Middle frontal gyrus (tissue), 1 donor: Measurements from ENCODE around the gene SCN1B.

Source experiments
- DNase-seq: peaks from one replicate; pipeline ENCODE4 v3.0.0-alpha.2; 2015; ENCODE audit warnings: low spot score; ENCODE audit errors: extremely low spot score

SCN1B gene

DNA sequence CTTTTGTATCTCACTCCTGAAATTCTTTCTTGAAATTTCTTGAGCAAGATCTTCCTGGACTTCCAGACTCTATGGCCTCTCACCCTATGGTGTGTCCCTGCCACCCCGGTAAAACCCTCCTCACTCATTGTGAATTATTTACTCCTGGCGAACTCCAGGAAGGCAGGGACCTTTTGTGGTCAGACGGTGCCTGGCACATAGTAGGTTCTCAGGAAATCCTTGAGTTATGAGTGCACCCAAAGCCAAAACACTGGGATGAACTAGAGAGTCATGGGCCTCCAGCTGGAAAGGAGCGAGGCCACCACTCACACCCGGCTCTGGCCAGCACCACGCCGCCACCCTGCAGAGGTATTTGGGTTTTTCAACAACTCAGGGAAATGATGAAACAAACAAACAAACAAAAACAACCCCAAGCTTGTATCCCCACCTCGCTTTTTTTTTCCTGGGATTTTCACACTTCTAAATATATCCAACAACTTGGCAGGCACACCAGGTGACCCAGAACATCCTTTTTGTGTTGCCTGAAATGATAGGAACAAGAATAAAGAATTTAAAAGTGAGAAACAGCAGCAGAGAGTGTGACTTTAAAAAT lies 22.4 kb downstream of the SCN1B start:
- no peak for DNase-seq

DNA sequence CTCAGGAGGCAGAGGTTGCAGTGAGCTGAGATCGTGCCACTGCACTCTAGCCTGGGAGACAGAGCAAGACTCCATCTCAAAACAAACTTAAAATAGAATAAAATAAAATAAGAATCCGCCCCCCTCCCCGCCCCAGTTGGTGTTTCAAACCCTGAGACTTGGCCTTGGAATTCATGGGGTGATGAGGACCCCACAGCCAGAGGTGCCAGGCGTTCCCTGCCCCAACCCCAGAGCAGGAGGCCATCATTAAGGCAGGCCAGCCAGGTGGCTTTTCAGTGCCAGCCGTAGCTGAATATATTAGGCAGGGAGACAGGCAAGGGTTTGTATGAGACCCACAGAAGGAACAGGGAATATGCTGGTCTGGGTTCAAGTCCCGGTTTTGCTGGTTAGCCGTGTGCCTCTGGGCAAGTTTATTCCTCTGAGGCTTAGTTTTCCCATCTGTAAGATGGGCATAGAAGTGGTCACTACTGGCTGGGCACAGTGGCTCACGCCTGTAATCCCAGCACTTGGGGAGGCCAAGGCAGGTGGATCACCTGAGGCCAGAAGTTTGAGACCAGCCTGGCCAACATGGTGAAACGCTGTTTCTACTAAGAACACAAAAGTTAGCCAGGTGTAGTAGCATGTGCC lies 23.5 kb downstream of the SCN1B start:
- no peak for DNase-seq

DNA sequence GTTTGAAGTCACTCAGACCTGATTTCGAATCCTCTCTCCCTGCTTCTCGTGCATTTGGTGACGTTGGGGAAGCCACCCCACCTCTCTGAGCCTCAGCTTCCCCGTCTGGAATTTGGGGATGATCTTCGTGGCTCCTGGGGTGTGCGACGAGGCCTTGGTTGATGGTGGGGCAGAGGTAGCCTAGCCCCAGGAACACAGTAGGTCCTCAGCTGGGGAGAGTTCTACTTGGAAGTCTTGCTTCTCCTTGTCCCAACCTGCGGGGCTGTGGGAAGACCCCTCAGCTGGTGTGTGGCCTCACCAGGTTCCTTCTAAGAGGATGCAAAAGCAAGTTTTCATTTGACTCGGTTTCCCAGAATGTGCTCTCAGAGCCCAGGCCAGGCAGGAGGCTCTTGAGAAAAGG lies 24.4 kb downstream of the SCN1B start:
- DNase-seq: no peak

DNA sequence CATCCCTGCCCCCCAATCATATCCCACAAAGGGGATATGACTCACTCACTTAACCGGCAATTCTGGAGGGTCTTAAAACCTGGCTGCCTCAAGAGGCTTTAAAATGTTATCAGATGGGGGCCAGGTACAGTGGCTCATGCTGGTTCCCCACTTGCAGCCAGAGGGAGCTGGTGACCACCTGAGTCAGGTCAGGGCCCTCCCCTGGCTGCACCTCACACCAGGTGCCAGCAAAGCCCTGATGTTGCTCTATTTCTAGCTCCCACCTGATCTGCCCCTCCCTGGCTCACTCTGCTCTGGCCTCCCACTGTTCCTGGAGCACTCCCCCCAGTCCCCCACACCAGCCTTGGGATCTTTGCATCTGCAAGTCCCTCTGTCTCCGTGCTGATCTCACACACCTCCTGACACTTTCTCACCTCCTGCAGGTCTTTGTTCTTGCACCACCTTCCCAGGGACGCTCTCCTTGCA lies 25.5 kb downstream of the SCN1B start:
- DNase-seq: no peak

DNA sequence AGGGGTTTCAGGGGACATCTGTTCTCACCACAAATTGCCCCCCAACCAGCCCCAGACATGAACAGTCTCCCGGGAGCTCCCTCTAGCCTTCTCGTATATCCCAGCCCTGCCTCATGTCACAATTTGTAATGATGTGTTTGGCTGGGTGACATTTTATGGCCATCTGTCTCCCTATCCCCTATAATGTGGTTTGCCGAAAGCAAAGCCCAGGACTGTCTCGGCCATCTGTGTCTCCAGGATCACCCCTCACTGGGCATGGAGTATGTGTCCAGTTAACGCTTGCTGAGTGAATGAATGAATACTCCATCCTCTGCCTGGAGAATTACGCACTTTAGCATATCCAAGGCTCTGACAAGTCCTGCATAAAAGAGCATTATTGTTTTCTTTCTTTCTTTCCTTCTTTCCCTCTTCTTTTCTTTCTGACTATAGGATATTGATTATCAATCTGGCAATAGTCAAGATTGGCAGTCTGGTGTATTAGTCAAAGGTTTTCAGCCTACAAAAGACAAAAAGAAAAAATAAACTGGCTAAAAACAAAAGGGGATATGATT lies 26.3 kb downstream of the SCN1B start:
- no peak for DNase-seq

DNA sequence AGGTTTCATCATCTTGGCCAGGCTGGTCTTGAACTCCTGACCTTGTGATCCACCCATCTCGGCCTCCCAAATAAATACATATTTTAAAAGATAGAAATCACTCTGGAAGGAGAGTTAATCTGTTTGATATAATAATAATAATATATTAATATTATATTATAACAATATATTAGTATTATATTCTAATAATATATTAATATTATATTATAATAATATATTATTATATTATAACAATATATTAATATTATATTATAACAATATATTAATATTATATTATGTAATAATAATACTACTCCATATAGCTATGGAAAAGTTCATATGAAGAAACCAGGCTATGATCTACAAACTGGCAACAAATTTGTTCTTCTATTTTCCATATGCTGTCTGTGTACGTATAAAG lies 28.1 kb downstream of the SCN1B start:
- no peak for DNase-seq

DNA sequence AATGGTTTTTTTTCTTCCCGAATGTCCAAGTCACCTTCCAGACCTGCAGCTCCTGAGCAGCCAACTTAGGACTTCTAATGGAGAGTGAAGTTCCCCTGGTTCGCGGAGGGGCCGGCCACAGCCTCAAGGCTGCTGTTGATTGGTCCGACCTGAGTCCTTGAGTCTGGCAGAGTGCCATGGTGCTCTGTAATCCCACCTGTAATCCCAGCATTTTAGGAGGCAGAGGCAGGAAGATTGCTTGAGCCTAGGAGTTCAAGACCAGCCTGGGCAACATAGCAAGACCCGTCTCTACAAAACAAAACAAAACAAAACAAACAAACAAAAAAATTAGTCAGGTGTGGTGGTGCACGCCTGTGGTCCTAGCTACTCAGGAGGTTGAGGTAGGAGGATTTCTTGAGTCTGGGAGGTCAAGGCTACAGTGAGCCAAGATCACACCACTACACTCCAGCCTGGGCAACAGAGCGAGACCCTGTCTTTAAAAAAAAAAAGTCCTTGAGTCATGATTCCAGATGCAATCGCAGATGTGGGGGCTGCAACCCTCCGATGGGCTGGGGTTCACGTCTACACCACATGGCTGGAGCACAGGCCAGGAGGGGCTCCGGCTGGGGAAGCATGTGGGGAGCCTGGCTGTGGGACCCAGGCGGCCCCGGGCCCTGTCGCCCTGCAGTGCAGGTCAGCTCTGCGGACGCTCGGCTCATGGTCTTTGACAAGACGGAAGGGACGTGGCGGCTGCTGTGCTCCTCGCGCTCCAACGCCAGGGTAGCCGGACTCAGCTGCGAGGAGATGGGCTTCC lies 28.9 kb downstream of the SCN1B start:
- no peak for DNase-seq

DNA sequence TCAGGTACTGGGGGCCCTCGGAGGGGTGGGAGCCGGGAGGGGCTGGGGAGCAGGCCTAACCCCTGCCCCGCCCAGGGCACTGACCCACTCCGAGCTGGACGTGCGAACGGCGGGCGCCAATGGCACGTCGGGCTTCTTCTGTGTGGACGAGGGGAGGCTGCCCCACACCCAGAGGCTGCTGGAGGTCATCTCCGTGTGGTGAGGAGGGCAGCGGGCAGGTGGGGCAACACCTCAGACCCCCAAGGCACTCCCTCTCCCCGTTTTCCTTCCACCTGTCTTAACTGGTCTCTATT lies 29.5 kb downstream of the SCN1B start:
- no peak for DNase-seq

DNA sequence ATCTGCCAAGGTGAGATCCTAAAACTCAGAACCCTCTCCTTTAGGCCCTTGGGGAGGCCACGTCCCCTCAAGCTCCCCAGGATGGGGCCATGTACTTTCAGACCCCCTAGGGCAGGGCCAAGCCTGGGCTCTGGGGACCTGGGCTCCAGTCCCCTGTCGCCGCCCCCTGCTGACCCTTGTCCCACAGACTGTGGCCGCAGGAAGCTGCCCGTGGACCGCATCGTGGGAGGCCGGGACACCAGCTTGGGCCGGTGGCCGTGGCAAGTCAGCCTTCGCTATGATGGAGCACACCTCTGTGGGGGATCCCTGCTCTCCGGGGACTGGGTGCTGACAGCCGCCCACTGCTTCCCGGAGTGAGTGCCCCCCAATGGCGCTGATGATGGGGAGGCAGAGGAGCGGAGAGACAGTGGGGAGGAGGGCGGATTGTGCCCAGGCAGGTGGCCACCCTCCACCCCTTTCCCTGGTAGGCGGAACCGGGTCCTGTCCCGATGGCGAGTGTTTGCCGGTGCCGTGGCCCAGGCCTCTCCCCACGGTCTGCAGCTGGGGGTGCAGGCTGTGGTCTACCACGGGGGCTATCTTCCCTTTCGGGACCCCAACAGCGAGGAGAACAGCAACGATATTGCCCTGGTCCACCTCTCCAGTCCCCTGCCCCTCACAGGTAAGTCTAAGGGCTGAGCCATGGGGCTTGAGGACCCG lies 30.0 kb downstream of the SCN1B start:
- DNase-seq: no peak

DNA sequence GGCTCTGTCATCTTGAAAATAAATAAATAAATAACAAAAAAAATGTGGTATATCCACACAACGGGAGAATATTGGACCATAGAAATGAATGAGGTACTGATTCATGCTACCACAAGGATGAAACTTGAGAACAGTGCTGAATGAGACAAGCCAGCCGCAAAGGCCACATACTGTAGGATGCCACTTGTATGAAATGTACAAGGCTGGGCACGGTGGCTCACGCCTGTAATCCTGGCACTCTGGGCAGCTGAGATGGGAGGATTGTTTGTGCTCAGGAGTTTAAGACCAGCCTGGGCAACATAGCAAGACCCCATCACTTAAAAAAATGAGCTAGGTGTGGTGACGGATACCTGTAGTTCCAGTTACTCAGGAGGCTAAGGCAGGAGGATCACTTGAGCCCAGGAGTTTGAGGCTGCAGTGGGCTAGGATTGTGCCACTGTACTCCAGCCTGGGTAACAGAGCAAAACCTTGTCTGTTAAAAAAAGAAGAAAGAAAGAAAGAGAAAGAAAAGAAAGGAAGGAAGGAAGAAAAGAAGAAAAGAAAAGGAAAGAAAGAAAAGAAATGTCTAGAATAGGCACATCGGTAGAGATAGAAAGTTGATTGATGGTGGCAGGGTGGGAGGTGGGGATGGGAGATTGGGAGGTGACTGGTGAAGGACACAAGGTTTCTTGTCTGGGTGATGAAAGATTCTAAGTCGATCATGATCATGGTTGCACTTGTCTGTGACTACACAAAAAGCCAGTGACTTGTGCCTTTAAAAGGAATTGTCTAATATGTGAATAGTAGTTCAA lies 31.5 kb downstream of the SCN1B start:
- no peak for DNase-seq

DNA sequence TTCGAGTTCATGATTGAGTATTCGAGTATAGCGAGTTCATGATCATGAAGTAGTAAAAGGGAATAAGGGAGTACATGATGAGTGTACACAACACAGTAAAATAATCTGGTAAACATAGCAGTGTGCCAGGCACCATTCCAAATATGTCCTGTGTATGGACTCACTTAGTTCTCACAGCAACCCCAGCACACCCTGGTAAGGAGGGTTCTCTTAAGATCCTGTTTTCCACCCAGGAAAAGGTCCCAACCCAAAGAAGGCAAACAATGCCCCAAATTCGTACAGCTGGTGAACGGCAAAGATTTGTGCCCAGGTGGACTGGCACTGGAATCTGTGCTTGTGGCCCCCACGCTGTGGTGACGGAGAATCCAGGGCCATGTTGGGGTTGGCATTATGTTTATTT lies 32.7 kb downstream of the SCN1B start:
- no peak for DNase-seq

DNA sequence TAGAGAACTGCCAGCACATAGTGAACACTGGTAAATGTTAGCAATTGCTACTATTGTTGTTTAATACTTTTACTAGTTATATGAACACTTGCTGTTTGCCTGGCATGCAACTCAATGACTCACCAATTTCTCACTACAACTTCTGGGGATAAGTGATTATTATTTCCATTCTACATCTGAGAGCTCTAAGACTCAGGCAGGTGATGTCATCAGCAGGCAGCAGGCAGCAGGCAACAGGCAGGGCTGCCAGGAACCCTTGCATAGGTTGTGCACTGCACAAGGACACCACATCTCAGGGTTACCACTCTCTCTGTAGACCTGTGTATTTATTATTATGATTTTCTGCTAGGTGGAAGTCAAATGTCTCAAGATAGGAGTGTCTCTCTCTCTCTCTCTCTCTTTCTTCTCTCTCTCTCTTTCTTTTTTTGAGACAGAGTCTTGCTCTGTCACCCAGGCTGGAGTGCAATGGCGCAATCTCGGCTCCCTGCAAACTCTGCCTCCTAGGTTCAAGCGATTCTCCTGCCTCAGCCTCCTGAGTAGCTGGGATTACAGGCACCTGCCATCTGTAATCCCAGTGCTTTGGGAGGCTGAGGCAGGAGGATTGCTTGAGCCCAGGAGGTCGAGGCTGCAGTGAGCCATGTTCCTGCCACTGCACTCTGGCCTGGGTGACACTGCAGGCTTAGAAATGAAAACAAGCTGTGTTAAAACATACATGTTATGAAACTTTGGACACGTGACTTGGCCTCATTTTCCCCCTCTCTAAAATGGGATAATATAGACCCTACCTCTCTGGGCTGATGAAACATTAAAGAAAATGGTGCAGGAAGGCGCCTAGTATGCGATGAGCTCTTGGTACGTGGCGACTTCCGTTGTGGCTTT lies 33.9 kb downstream of the SCN1B start:
- no peak for DNase-seq

DNA sequence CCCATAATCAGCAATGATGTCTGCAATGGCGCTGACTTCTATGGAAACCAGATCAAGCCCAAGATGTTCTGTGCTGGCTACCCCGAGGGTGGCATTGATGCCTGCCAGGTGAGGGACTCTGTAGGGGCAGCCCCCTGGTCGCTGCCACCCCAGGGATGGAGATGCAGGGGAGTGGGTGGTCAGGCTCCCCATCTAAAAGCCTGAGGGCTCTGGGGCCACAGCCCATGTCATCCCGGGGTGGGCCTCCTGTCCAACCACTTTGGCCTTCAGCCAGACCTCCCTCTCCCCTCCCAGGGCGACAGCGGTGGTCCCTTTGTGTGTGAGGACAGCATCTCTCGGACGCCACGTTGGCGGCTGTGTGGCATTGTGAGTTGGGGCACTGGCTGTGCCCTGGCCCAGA lies 35.3 kb downstream of the SCN1B start:
- no peak for DNase-seq

DNA sequence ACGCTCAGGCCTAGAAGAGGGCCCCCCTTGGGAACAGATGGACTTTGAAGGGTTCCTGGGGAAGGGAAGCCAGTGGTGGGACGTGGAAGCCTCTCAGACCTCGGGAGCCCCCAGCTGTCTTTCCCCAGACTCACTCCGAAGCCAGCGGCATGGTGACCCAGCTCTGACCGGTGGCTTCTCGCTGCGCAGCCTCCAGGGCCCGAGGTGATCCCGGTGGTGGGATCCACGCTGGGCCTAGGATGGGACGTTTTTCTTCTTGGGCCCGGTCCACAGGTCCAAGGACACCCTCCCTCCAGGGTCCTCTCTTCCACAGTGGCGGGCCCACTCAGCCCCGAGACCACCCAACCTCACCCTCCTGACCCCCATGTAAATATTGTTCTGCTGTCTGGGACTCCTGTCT lies 35.9 kb downstream of the SCN1B start:
- DNase-seq: no peak

DNA sequence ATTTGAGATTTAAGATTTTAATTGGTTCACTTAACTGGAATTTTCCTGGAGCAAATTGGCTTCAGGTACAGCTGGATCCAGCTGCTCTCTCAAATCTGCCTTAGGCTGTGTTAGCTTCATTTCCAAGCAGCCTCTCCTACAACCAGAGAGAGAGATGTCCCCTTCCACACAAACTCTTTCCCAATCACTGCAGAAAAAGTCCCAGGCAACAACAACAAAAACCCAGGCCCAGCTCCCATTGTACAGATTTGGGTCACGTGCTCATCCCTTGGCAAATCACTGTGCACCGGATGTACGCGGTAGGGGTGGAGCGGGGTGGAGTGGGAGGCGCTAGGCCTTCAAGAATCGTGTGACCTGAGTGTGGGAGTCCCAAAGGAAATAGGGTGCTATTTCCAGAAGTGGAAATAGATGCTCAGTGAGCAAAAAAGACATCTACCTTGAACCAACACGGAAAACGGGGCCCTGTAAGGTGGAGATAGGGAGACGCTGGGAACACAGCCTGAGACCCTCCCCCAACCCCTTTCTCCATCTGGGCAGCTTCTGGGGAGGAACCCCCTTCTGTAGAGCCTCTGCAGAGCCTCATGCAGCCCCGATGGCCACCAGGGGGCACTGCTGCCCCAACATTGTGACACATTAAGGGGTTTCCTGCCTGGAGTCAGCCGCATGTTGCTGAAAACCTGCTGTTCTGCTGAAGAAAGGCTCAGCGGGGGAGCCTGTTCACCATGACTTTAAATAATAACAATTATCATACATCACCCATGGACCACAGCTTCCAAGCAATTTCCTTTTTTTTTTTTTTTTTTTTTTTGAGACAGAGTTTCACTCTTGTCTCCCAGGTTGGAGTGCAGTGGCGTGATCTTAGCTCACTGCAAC lies 36.7 kb downstream of the SCN1B start:
- peak; percentile 80 for DNase-seq

DNA sequence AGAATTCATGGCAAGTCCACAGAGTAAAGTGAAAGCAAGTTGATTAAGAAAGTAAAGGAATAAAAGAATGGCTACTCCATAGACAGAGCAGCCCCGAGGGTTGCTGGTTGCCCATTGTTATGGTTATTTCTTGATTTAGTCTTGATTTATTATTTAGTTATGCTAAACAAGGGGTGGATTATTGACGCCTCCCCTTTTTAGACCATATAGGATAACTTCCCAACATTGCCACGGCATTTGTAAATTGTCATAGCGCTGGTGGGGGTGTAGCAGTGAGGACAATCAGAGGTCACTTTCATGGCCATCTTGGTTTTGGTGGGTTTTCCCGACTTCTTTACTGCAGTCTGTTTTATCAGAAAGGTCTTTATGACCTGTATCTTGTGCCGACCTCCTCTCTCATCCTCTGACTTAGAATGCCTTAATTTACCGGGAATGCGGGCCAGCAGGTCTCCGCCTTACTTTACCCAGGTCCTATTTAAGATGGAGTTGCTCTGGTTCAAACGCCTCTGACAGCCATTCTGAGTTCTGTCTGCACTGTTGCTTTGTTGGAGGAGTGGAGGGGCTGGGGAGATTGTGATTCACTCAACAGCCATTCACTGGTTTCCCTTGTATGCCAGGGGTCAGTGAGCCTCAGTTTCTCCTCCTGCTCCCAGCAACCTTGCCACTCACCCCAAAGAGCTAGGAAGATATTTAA lies 38.8 kb downstream of the SCN1B start:
- DNase-seq: no peak

DNA sequence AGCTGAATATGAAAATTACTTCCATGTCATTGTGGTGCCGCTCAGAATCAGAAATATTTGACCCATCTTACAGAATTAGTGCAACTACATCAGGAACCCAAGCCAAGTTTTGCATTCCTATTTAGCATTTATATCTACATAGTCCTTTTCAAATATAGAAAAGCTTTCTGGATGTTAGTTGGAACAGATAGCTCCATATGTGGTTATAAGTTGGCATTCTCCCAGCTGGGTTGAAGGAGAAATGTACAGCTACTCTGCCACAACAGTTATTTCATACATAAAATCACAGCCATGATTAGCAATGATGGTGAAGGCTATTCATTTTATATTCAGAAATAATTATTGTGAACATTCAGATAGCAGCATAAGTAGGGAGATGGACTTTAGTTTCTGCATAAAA lies 39.4 kb downstream of the SCN1B start:
- DNase-seq: no peak

DNA sequence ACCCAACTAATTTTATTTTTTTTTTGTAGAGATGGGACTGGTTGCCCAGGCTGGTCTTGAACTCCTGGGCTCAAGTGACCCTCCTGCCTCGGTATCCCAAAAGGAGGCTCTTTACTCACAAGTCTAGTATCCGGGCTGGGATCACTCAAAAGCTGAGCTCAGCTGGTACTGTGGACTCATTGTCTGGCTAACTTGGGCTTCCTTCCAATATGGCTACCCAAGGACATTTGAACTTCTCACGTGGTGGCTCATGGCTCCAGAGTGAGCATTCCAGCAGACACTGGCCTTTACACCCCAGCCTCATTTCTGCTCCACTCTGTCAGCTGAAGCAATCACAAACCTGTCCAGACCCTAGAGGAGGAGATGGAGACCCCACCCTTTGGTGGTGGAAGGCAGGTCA lies 40.2 kb downstream of the SCN1B start:
- DNase-seq: no peak

DNA sequence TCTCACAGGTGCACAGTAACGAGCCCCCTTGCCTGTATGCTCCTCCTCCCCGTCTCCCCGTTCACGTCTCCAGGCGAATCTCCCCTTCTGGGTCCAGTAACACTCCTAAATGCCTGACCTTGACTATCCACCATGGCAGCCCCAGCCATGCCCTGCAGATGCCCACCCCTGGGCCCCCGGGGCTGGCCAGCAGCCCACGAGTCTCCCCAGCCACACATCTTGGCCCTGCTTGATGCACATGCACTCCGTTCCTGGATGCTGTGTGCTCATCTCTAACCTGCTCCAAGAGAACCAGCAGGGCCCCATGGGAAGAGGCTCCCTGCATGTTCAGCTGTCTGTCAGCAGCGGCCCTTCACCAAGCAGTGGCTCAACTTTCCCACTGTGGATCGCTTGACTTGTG lies 43.2 kb downstream of the SCN1B start:
- no peak for DNase-seq
